Muscle layer of colon (tissue), 2 donors: Measurements from ENCODE around the gene LSM14A.
"Not testable (repeated sequence)": the region's sequence is repeated elsewhere in the genome, so short reads cannot be mapped to it uniquely, and the experiment has no call there.

Experiments
- H3K27ac ChIP-seq: one replicate; pipeline ENCODE4 v1.7.0; 2013; ENCODE audit warnings: low read depth, mild to moderate bottlenecking, low read length, moderate library complexity
- H3K27me3 ChIP-seq, 2 donors: one replicate each; pipeline ENCODE4 v1.7.0; 2013; ENCODE audit warnings: low read length in 2 of 2, mild to moderate bottlenecking in 2 of 2; ENCODE audit not compliant: insufficient read depth in 2 of 2, control insufficient read depth in 1 of 2
- H3K36me3 ChIP-seq: one replicate; pipeline ENCODE4 v1.7.0; 2013; ENCODE audit warnings: mild to moderate bottlenecking, low read length; ENCODE audit not compliant: insufficient read depth
- H3K4me1 ChIP-seq: one replicate; pipeline ENCODE4 v1.7.0; 2013; ENCODE audit warnings: mild to moderate bottlenecking, low read length; ENCODE audit not compliant: insufficient read depth
- H3K4me3 ChIP-seq, 2 donors: one replicate each; pipeline ENCODE4 v1.7.0; 2013; ENCODE audit warnings: low read length in 2 of 2, low read depth in 1 of 2, mild to moderate bottlenecking in 1 of 2, moderate library complexity in 1 of 2
- H3K9ac ChIP-seq: one replicate; pipeline ENCODE4 v1.7.0; 2013; ENCODE audit warnings: low read length
- H3K9me3 ChIP-seq: one replicate; pipeline ENCODE4 v1.7.0; 2013; ENCODE audit warnings: mild to moderate bottlenecking, low read length
- donor health status: abdominal sarcoma.
- donor health status: Adenocarcinoma of cecum.

LSM14A gene

DNA sequence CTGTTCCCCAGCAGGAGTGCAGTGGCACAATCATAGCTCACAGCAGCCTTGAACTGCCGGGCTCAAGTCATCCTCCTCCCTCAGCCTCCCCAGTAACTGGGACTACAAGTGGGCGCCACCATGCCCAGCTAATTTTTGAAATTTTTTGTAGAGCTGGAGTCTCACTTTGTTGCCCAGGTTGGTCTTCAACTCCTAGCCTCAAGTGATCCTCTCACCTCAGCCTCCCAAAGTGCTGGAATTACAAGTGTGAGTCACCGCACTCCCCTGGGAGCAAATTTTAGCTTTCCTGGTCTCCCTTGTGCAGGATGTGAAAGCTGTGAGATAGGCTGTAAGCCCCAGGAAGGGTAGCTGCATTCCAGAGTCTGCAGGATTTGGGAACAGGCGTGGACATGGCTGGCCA is 76.6 kb downstream of the LSM14A start:
- Histone ChIP-seq H3K27ac (no peak overlapping the region), H3K9ac (no peak overlapping the region), H3K36me3 (no peaks in the 10 kb centered on the region), H3K27me3 (no peaks in the 10 kb centered on the region), H3K4me3 (no peak overlapping the region), H3K9me3 (no peaks in the 10 kb centered on the region), H3K4me1 (no peaks in the 10 kb centered on the region)

DNA sequence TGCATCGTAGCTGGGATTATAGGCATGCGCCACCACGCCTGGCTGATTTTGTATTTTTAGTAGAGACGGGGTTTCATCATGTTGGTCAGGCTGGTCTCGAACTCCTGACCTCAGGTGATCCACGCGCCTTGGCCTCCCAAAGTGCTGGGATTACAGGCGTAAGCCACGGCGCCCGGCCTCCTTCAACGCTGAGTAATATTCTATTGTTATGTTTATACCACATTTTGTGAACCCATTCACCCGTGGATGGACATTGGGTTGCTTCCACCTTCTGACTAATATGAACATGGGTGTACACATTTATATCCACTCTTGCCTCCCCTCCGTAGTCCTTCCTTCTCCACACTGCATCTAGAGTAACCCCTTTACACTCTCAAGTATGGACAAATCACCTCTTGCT is 80.9 kb downstream of the LSM14A start:
- not testable (repeated sequence) for H3K4me3 ChIP-seq, H3K4me1 ChIP-seq, H3K27me3 ChIP-seq, H3K36me3 ChIP-seq, H3K27ac ChIP-seq, H3K9me3 ChIP-seq, H3K9ac ChIP-seq

GRCh38 chr19:34253681-34254045 is 81.4 kb downstream of the LSM14A start:
- peak overlapping the region; percentile 98 for H3K27ac ChIP-seq
- not testable (repeated sequence) for H3K9me3 ChIP-seq, H3K36me3 ChIP-seq, H3K27me3 ChIP-seq, H3K4me1 ChIP-seq
- H3K9ac ChIP-seq: peak overlapping the region; percentile 54
- H3K4me3 ChIP-seq: peak overlapping the region; percentile 71 to 98

- Histone ChIP-seq H3K27me3 (no peaks in the 10 kb centered on the region), H3K4me1 (peaks cover under 1% of the 10 kb centered on the region), H3K27ac (peak within 1 kb of the TSS; percentile 98), H3K9me3 (no peaks in the 10 kb centered on the region), H3K9ac (peak within 1 kb of the TSS; percentile 54), H3K36me3 (no peaks in the 10 kb centered on the region), H3K4me3 (peak within 1 kb of the TSS; percentile 71 to 98)
These were observed 81.9 kb downstream of the LSM14A start, which contains the start of gene GARRE1 for GRCh38 chr19:34254046-34254697. Gene GARRE1, plus strand, starts transcription at chr19:34254554. Its CDS starts 45,920 bp downstream, at chr19:34300474.

- peak overlapping the region; percentile 52 for H3K27ac ChIP-seq
- H3K4me1 ChIP-seq: peaks cover 5% of the 10 kb centered on the region
- H3K36me3 ChIP-seq: no peaks in the 10 kb centered on the region
- peak overlapping the region; percentile 65 to 83 for H3K4me3 ChIP-seq
- no peaks in the 10 kb centered on the region for H3K9me3 ChIP-seq
- no peaks in the 10 kb centered on the region for H3K27me3 ChIP-seq
- no peak overlapping the region for H3K9ac ChIP-seq
These were observed 82.6 kb downstream of the LSM14A start for GRCh38 chr19:34254698-34255432.

GRCh38 chr19:34255546-34255945 is 83.2 kb downstream of the LSM14A start:
- Histone ChIP-seq H3K36me3 (no peaks in the 10 kb centered on the region), H3K9ac (no peak overlapping the region), H3K9me3 (no peaks in the 10 kb centered on the region), H3K27me3 (no peaks in the 10 kb centered on the region), H3K4me1 (peaks cover 6% of the 10 kb centered on the region), H3K4me3 (peak overlapping the region; percentile 65 to 83), H3K27ac (no peak overlapping the region)

GRCh38 chr19:34256835-34257558 is 84.7 kb downstream of the LSM14A start:
- Histone ChIP-seq H3K9me3 (no peaks in the 10 kb centered on the region), H3K9ac (no peak overlapping the region), H3K4me3 (no peak overlapping the region), H3K27me3 (no peaks in the 10 kb centered on the region), H3K36me3 (no peaks in the 10 kb centered on the region), H3K4me1 (peaks cover 19% of the 10 kb centered on the region), H3K27ac (no peak overlapping the region)

DNA sequence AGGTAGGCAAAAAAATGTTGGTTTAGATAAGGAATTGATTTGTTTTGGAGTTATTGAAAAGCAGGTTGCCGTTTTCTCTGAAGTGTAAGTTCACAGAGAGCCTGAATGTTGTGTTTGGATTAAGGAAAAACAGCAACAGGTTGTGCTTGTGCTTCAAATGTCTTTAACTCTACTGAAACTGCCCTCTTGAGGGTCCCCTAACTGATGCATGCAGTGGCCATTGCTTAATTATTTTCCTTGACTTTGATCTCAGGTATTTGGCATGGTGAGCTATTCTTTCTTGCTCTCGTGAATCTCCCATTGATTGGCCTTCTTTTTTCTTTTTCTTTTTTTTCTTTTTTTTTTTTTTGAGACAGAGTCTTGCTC is 85.2 kb downstream of the LSM14A start:
- peaks cover 19% of the 10 kb centered on the region for H3K4me1 ChIP-seq
- H3K9me3 ChIP-seq: no peaks in the 10 kb centered on the region
- H3K9ac ChIP-seq: no peak overlapping the region
- H3K36me3 ChIP-seq: no peaks in the 10 kb centered on the region
- no peak overlapping the region for H3K27ac ChIP-seq
- no peaks in the 10 kb centered on the region for H3K27me3 ChIP-seq
- no peak overlapping the region for H3K4me3 ChIP-seq

GRCh38 chr19:34259367-34260095 is 87.2 kb downstream of the LSM14A start:
- Histone ChIP-seq H3K27ac (no peak overlapping the region), H3K27me3 (no peaks in the 10 kb centered on the region), H3K9ac (no peak overlapping the region), H3K4me3 (no peak overlapping the region), H3K36me3 (no peaks in the 10 kb centered on the region), H3K4me1 (peaks cover 19% of the 10 kb centered on the region), H3K9me3 (no peaks in the 10 kb centered on the region)

DNA sequence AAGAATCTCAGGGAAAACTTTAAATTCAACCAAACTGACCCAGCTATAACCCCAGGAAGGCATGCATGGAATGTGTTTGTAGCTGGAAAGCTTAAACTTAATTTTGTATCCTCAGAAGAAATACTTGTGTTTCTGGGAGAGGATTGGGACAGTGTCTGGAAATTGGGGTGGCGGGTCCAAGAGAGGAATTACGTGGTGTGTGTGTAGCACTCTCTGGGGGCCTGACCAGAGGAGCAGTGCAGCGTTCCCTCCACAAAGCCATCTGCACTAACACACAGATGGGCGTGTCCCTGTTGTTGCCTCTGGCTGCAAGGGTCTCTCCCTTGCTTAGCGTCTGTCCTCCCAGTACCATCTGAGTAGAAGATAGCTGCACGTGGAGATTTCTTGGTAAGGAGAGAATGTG is 88.5 kb downstream of the LSM14A start:
- H3K27me3 ChIP-seq: no peaks in the 10 kb centered on the region
- no peaks in the 10 kb centered on the region for H3K36me3 ChIP-seq
- H3K4me3 ChIP-seq: no peak overlapping the region
- no peak overlapping the region for H3K27ac ChIP-seq
- H3K4me1 ChIP-seq: peaks cover 19% of the 10 kb centered on the region
- no peaks in the 10 kb centered on the region for H3K9me3 ChIP-seq
- no peak overlapping the region for H3K9ac ChIP-seq
